Stimulated activated memory B cell treated with anti-CD40 and anti-IgM and Interleukin-4, amounts not matched to agents 10 μg/mL and 1 μg/mL and 100 μg/mL, for 72 hours (primary cell): ENCODE results near the gene CFAP46.
A peak's percentile ranks its signal among the peaks of the same experiment; 100 is the strongest.

ENCODE experiments used
- ATAC-seq: fragments of 150-1000 bp; cut with Tn5 transposase; 2 replicates; pipeline ENCODE4 v1.10.0; 2021
- H3K27ac Mint-ChIP-seq: one replicate; pipeline ENCODE4 v1.8.0; 2022; ENCODE audit warnings: mild to moderate bottlenecking, mixed read lengths
- H3K27me3 Mint-ChIP-seq: one replicate; pipeline ENCODE4 v1.8.0; 2022; ENCODE audit warnings: mixed read lengths
- H3K36me3 Mint-ChIP-seq: one replicate; pipeline ENCODE4 v1.8.0; 2022; ENCODE audit warnings: mixed read lengths
- H3K4me1 Mint-ChIP-seq: one replicate; pipeline ENCODE4 v1.8.0; 2022; ENCODE audit warnings: mixed read lengths
- H3K4me3 Mint-ChIP-seq: one replicate; pipeline ENCODE4 v1.8.0; 2022; ENCODE audit warnings: mild to moderate bottlenecking, moderate library complexity, mixed read lengths
- H3K9me3 Mint-ChIP-seq: one replicate; pipeline ENCODE4 v1.8.0; 2022; ENCODE audit warnings: mixed read lengths

CFAP46 gene

GRCh38 chr10:132942101-132943057 lies at the start of gene CFAP46:
Gene CFAP46, minus strand, starts transcription at chr10:132942570. Its CDS starts 86 bp downstream, at chr10:132942484.
- Mint-ChIP-seq H3K9me3 (no peaks in the 10 kb centered on the region), H3K27me3 (peaks cover 87% of the 10 kb centered on the region), H3K4me3 (peak within 1 kb of the TSS; percentile 77), H3K27ac (no peak within 1 kb of the TSS), H3K36me3 (no peaks in the 10 kb centered on the region), H3K4me1 (peaks cover 32% of the 10 kb centered on the region)
- no peak for ATAC-seq

GRCh38 chr10:132991706-132992432 lies 49.5 kb upstream of the CFAP46 start:
- no peak for ATAC-seq
- Mint-ChIP-seq H3K27ac (no peak overlapping the region), H3K4me3 (no peak overlapping the region)

GRCh38 chr10:132990684-132991545 lies 48.5 kb upstream of the CFAP46 start:
- H3K27ac Mint-ChIP-seq, result no peak overlapping the region
- no peaks in the 10 kb centered on the region for H3K36me3 Mint-ChIP-seq
- H3K4me3 Mint-ChIP-seq, result no peak overlapping the region
- H3K9me3 Mint-ChIP-seq, result no peaks in the 10 kb centered on the region
- no peaks in the 10 kb centered on the region for H3K27me3 Mint-ChIP-seq
- H3K4me1 Mint-ChIP-seq, result no peaks in the 10 kb centered on the region
- no peak for ATAC-seq

More at GRCh38 chr10:132991706-132992432, 49.5 kb upstream of the CFAP46 start:
- Mint-ChIP-seq H3K27me3 (peaks cover 9% of the 10 kb centered on the region), H3K9me3 (no peaks in the 10 kb centered on the region), H3K36me3 (no peaks in the 10 kb centered on the region), H3K4me1 (no peaks in the 10 kb centered on the region)

- Mint-ChIP-seq H3K4me1 (no peaks in the 10 kb centered on the region), H3K36me3 (no peaks in the 10 kb centered on the region), H3K27me3 (peaks cover 11% of the 10 kb centered on the region), H3K27ac (no peak overlapping the region), H3K4me3 (no peak overlapping the region), H3K9me3 (no peaks in the 10 kb centered on the region)
- ATAC-seq, result no peak
These were observed 47.4 kb upstream of the CFAP46 start for GRCh38 chr10:132989476-132990415.

GRCh38 chr10:132988988-132989387 lies 46.6 kb upstream of the CFAP46 start:
- H3K4me1 Mint-ChIP-seq, result no peaks in the 10 kb centered on the region
- no peak for ATAC-seq
- no peak overlapping the region for H3K4me3 Mint-ChIP-seq
- H3K36me3 Mint-ChIP-seq, result no peaks in the 10 kb centered on the region
- peaks cover 13% of the 10 kb centered on the region for H3K27me3 Mint-ChIP-seq
- no peaks in the 10 kb centered on the region for H3K9me3 Mint-ChIP-seq
- no peak overlapping the region for H3K27ac Mint-ChIP-seq

GRCh38 chr10:132987671-132988571 lies 45.6 kb upstream of the CFAP46 start:
- Mint-ChIP-seq H3K4me1 (no peaks in the 10 kb centered on the region), H3K27me3 (peaks cover 13% of the 10 kb centered on the region), H3K9me3 (no peaks in the 10 kb centered on the region), H3K27ac (no peak overlapping the region), H3K36me3 (no peaks in the 10 kb centered on the region), H3K4me3 (no peak overlapping the region)
- no peak for ATAC-seq

- H3K9me3 Mint-ChIP-seq, result no peaks in the 10 kb centered on the region
- no peak for ATAC-seq
- H3K27ac Mint-ChIP-seq, result no peak overlapping the region
- no peak overlapping the region for H3K4me3 Mint-ChIP-seq
- H3K36me3 Mint-ChIP-seq, result no peaks in the 10 kb centered on the region
- H3K4me1 Mint-ChIP-seq, result no peaks in the 10 kb centered on the region
- peaks cover 13% of the 10 kb centered on the region for H3K27me3 Mint-ChIP-seq
These were observed 44.6 kb upstream of the CFAP46 start for GRCh38 chr10:132986978-132987377.

- no peak overlapping the region for H3K4me3 Mint-ChIP-seq
- no peak for ATAC-seq
- no peaks in the 10 kb centered on the region for H3K9me3 Mint-ChIP-seq
- H3K4me1 Mint-ChIP-seq, result no peaks in the 10 kb centered on the region
- no peak overlapping the region for H3K27ac Mint-ChIP-seq
- H3K36me3 Mint-ChIP-seq, result no peaks in the 10 kb centered on the region
- H3K27me3 Mint-ChIP-seq, result peaks cover 13% of the 10 kb centered on the region
These were observed 44.2 kb upstream of the CFAP46 start for GRCh38 chr10:132986576-132986975.

- Mint-ChIP-seq H3K9me3 (no peaks in the 10 kb centered on the region), H3K4me3 (no peak overlapping the region), H3K36me3 (no peaks in the 10 kb centered on the region), H3K27ac (no peak overlapping the region), H3K4me1 (no peaks in the 10 kb centered on the region), H3K27me3 (peaks cover 13% of the 10 kb centered on the region)
- ATAC-seq, result no peak
These were observed 43.7 kb upstream of the CFAP46 start for GRCh38 chr10:132986076-132986475.

- Mint-ChIP-seq H3K9me3 (no peaks in the 10 kb centered on the region), H3K36me3 (no peaks in the 10 kb centered on the region), H3K27ac (no peak overlapping the region), H3K4me1 (no peaks in the 10 kb centered on the region), H3K27me3 (peaks cover 13% of the 10 kb centered on the region), H3K4me3 (no peak overlapping the region)
- no peak for ATAC-seq
These were observed 43.2 kb upstream of the CFAP46 start for GRCh38 chr10:132985546-132985900.

GRCh38 chr10:132984801-132985545 lies 42.6 kb upstream of the CFAP46 start:
- H3K27ac Mint-ChIP-seq, result no peak overlapping the region
- ATAC-seq, result no peak
- no peaks in the 10 kb centered on the region for H3K9me3 Mint-ChIP-seq
- H3K4me3 Mint-ChIP-seq, result no peak overlapping the region
- no peaks in the 10 kb centered on the region for H3K4me1 Mint-ChIP-seq
- H3K36me3 Mint-ChIP-seq, result no peaks in the 10 kb centered on the region
- peaks cover 13% of the 10 kb centered on the region for H3K27me3 Mint-ChIP-seq

GRCh38 chr10:132984008-132984295 lies 41.6 kb upstream of the CFAP46 start:
- Mint-ChIP-seq H3K4me3 (no peak overlapping the region), H3K4me1 (no peaks in the 10 kb centered on the region), H3K27ac (no peak overlapping the region), H3K9me3 (no peaks in the 10 kb centered on the region), H3K36me3 (no peaks in the 10 kb centered on the region), H3K27me3 (peaks cover 13% of the 10 kb centered on the region)
- ATAC-seq, result no peak
